Esophagus (tissue), 2 donors: Measurements from ENCODE around the gene RNU4-1. TPM values are rescaled to one million over a fixed set of nuclear protein-coding genes. Genes with fewer than 3 reads are reported as not detected.

Experiments
- H3K27ac ChIP-seq, 2 donors: one replicate each; pipeline ENCODE4 v1.5.1; 2013; ENCODE audit warnings: low read depth in 2 of 2, mild to moderate bottlenecking in 2 of 2, inconsistent platforms in 1 of 2, low read length in 1 of 2, moderate library complexity in 1 of 2
- H3K27me3 ChIP-seq, 2 donors: one replicate each; pipeline ENCODE4 v1.6.1; 2013; ENCODE audit warnings: low read length in 2 of 2, control low read depth in 1 of 2, mild to moderate bottlenecking in 1 of 2; ENCODE audit not compliant: insufficient read depth in 2 of 2, control insufficient read depth in 1 of 2
- H3K36me3 ChIP-seq, 2 donors: one replicate each; pipeline ENCODE4 v1.6.1; 2013; ENCODE audit warnings: low read length in 1 of 2; ENCODE audit not compliant: control insufficient read depth in 2 of 2, insufficient read depth in 2 of 2
- H3K4me1 ChIP-seq, 2 donors: one replicate each; pipeline ENCODE4 v1.6.1; 2013; ENCODE audit warnings: low read length in 1 of 2; ENCODE audit not compliant: control insufficient read depth in 2 of 2, insufficient read depth in 2 of 2
- H3K4me3 ChIP-seq, 2 donors: one replicate each; pipeline ENCODE4 v1.5.1; 2013; ENCODE audit warnings: low read length in 2 of 2, mild to moderate bottlenecking in 2 of 2, low read depth in 1 of 2, moderate library complexity in 1 of 2
- H3K9me3 ChIP-seq, 2 donors: one replicate each; pipeline ENCODE4 v1.6.1; 2013; ENCODE audit warnings: mild to moderate bottlenecking in 2 of 2, low read depth in 1 of 2, low read length in 1 of 2, moderate library complexity in 1 of 2; ENCODE audit not compliant: control insufficient read depth in 2 of 2, insufficient read depth in 1 of 2
- WGBS, 2 donors: extraction: QIAGEN DNeasy Blood & Tissue Kit; methylation state at CpG; one replicate each; pipeline ENCODE4 v1.1.7; 2013; 5-methylcytosine and 5-hydroxymethylcytosine counted together
- polyA plus RNA-seq, 2 donors: library from polyadenylated mRNA; stranded (reverse); fragments of 200-250 nt; gene quantifications; one replicate each; pipeline ENCODE4 v1.2.3, GENCODE V29; 2013
- donor health status: healthy with polysubstance abuse.
- donor health status: Bipolar disorder and iron deficiency.

The RNU4-1 gene
- polyA plus RNA-seq, 2 donors = not detected

DNA sequence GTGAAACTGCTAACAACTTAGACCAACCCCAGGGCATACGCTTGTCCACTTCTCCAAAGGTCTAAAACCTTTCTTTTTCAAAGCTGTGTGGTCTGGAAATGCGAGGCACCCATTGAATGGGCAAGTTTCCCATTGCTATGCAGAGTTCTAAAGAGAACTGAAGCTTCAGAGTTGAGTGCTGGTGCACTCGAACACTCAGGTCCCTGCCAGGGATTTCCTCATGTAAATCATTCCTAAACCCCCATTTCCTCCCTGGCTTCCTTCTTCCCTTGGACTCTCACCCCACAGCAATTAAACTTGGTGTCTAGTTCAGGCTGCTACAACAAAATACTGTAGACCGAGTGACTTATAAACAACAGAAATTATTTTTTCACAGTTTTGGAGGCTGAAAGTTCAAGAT is 25.3 kb downstream of the RNU4-1 start:
- Histone ChIP-seq H3K27ac (no peak overlapping the region), H3K4me3 (no peak overlapping the region), H3K27me3 (no peaks in the 10 kb centered on the region), H3K36me3 (no peaks in the 10 kb centered on the region), H3K4me1 (peaks cover 5% of the 10 kb centered on the region in 2 donors), H3K9me3 (no peaks in the 10 kb centered on the region)
- 42 to 47% methylated on average over 4 of the region's 4 CpGs for WGBS, 2 donors

- Histone ChIP-seq H3K4me1 (peaks cover 5 to 11% of the 10 kb centered on the region in 2 donors), H3K27me3 (no peaks in the 10 kb centered on the region), H3K36me3 (no peaks in the 10 kb centered on the region), H3K4me3 (peak overlapping the region in 1 of 2 donors; percentile 88), H3K27ac (no peak overlapping the region), H3K9me3 (no peaks in the 10 kb centered on the region)
- WGBS, 2 donors = 35 to 37% methylated on average over 8 of the region's 8 CpGs
Observed at GRCh38 chr12:120266180-120266870, 26.7 kb downstream of the RNU4-1 start.

GRCh38 chr12:120265473-120266179 is 27.4 kb downstream of the RNU4-1 start, which contains the start of gene PXN:
TSS of gene PXN (minus strand) at chr12:120265730. CDS start at chr12:120265629, 101 bp downstream.
- Histone ChIP-seq H3K27ac (peak within 1 kb of the TSS; percentile 83 to 85), H3K9me3 (no peaks in the 10 kb centered on the region), H3K27me3 (no peaks in the 10 kb centered on the region), H3K4me1 (peaks cover 5 to 11% of the 10 kb centered on the region in 2 donors), H3K36me3 (no peaks in the 10 kb centered on the region), H3K4me3 (peak within 1 kb of the TSS; percentile 82 to 88)
- WGBS, 2 donors = 1 to 2% methylated on average over 51 to 81 of the region's 81 CpGs

DNA sequence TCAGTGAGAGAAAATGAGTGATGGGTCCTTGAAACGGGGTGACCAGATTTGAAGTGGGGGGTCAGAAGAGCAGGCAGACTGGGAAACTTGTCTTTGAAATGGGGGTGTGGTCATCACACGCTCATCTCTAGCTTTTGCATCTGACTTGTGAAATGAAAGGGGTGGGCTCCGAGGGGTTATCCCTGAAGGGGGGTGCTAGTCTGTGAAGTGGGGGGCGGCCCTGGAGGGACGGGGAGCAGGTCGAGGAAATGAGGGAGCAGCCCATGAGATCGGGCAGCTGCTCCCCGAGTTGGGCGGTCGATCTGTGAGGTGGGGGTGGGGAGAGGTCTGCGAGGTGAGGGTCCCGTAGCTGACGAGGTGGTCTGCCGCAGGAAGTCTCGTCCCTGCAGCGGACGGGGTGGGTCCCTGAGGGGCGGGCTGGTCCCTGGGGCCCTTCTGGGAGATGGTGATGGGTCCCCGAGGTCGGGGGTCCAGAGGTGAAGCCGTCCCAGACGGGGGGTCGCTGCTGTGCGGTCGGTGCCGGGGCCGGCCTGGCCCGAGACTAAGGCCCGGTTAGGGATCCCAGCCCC is 28.0 kb downstream of the RNU4-1 start:
- peaks cover 5 to 11% of the 10 kb centered on the region in 2 donors for H3K4me1 ChIP-seq
- 1% methylated on average over 29 of the region's 29 CpGs for WGBS, 2 donors
- peak overlapping the region; percentile 82 to 88 for H3K4me3 ChIP-seq
- H3K27ac ChIP-seq = peak overlapping the region; percentile 83 to 85
- H3K9me3 ChIP-seq = no peaks in the 10 kb centered on the region
- H3K36me3 ChIP-seq = no peaks in the 10 kb centered on the region
- H3K27me3 ChIP-seq = no peaks in the 10 kb centered on the region

- Histone ChIP-seq H3K27me3 (no peaks in the 10 kb centered on the region), H3K36me3 (no peaks in the 10 kb centered on the region), H3K27ac (peak overlapping the region; percentile 83 to 85), H3K9me3 (no peaks in the 10 kb centered on the region), H3K4me1 (peaks cover 5 to 11% of the 10 kb centered on the region in 2 donors), H3K4me3 (peak overlapping the region; percentile 82 to 88)
- 23% methylated on average over 15 of the region's 15 CpGs for WGBS, 2 donors
Observed at GRCh38 chr12:120264086-120264903, 28.7 kb downstream of the RNU4-1 start.

- 26 to 35% methylated on average over 5 of the region's 5 CpGs for WGBS, 2 donors
- Histone ChIP-seq H3K36me3 (no peaks in the 10 kb centered on the region), H3K27ac (peak overlapping the region; percentile 83 to 85), H3K4me3 (peak overlapping the region; percentile 82 to 88), H3K9me3 (no peaks in the 10 kb centered on the region), H3K27me3 (no peaks in the 10 kb centered on the region), H3K4me1 (peaks cover 5 to 11% of the 10 kb centered on the region in 2 donors)
Observed at GRCh38 chr12:120263748-120264085, 29.3 kb downstream of the RNU4-1 start.

- 40 to 47% methylated on average over 15 of the region's 15 CpGs for WGBS, 2 donors
- peak overlapping the region in 1 of 2 donors; percentile 88 for H3K4me3 ChIP-seq
Observed at GRCh38 chr12:120262852-120263747, 29.9 kb downstream of the RNU4-1 start.

GRCh38 chr12:120261951-120262851 is 30.8 kb downstream of the RNU4-1 start:
- Histone ChIP-seq H3K36me3 (no peaks in the 10 kb centered on the region), H3K27ac (peak overlapping the region; percentile 83 to 85), H3K27me3 (no peaks in the 10 kb centered on the region), H3K4me3 (peak overlapping the region in 1 of 2 donors; percentile 11), H3K9me3 (no peaks in the 10 kb centered on the region), H3K4me1 (peaks cover 5 to 11% of the 10 kb centered on the region in 2 donors)
- 56 to 62% methylated on average over 10 of the region's 10 CpGs for WGBS, 2 donors

More at GRCh38 chr12:120262852-120263747, 29.9 kb downstream of the RNU4-1 start:
- H3K27ac ChIP-seq = peak overlapping the region; percentile 83 to 85
- peaks cover 5 to 11% of the 10 kb centered on the region in 2 donors for H3K4me1 ChIP-seq
- no peaks in the 10 kb centered on the region for H3K36me3 ChIP-seq
- H3K9me3 ChIP-seq = no peaks in the 10 kb centered on the region
- no peaks in the 10 kb centered on the region for H3K27me3 ChIP-seq
